GM18511 (cell line): ENCODE results near the gene PTPRJ.
"Not testable (repeated sequence)": the region's sequence is repeated elsewhere in the genome, so short reads cannot be mapped to it uniquely, and the experiment has no call there.

Experiments used
- ATAC-seq: cut with Tn5 transposase; IDR thresholded peaks from one replicate; pipeline ENCODE4 v1.9.1; 2021; ENCODE audit warnings: mild to moderate bottlenecking, moderate library complexity; ENCODE audit not compliant: unreplicated experiment

The PTPRJ gene

DNA sequence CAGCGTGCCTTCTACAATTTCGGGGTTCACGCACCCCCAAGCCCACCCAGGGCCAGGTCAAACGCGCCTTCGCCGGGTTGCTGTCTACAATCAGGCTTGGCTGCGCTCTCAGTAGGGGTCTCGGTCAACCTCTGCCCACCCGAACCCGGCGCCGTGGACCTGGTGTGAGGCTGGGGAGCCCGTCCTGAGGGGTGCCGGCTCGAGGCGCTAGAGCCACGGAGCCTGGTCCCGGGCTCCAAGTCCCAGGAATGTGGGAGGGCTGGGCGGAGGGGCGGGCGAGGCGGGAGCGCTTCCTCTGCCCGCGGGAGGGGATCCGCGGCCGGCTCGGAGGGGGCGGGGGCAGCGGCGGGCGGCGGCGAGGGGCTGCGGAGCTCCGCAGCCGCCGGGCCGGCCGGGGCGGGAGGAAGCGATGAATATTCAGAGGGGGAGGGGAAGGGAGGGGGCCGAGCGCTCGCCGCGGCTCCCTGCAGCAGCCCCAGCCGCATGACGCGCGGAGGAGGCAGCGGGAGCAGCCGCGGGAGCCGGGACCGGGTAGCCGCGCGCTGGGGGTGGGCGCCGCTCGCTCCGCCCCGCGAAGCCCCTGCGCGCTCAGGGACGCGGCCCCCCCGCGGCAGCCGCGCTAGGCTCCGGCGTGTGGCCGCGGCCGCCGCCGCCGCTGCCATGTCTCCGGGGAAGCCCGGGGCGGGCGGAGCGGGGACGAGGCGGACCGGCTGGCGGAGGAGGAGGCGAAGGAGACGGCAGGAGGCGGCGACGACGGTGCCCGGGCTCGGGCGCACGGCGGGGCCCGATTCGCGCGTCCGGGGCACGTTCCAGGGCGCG, at the start of gene PTPRJ:
PTPRJ (plus strand) TSS at position 472 of the 819 bp plus-strand sequence. CDS start 354 bp downstream, outside the sequence.
- ATAC-seq: peak; percentile 58

DNA sequence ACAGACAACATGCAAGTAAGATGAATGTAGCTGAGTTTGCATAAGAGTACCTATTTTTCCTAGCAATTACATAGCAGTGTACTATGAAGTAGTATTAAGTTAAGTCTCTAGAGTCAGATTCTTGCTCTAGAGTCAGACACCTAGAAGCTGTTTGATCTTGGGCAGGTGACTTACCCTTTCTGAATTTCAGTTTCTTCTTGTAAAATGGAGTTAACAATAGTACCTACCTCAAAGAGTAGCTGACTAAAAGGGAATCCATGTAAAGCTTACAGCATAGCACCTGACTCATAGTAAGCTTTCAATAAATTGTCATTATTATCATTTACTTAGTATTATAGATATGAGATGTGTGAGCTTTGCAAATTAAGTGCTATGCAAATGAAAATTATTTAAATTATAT, 47.8 kb upstream of the PTPRJ start:
- ATAC-seq: no peak

DNA sequence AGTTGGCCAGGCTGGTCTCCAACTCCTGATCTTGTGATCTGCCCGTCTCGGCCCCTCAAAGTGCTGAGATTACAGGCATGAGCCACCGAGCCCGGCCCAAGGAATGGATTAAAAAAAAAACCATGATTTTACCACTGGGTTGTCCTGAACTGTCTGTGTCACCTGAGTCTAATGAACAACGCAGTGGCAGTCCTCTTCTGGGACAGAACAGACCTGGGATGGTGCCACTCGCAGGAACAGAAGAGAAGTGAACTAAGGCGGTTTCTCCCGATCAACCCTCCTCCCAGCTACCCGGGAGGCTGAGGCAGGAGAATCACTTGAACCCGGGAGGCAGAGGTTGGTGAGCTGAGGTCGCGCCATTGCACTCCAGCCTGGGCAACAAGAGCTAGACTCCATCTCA, 46.6 kb upstream of the PTPRJ start:
- not testable (repeated sequence) for ATAC-seq

DNA sequence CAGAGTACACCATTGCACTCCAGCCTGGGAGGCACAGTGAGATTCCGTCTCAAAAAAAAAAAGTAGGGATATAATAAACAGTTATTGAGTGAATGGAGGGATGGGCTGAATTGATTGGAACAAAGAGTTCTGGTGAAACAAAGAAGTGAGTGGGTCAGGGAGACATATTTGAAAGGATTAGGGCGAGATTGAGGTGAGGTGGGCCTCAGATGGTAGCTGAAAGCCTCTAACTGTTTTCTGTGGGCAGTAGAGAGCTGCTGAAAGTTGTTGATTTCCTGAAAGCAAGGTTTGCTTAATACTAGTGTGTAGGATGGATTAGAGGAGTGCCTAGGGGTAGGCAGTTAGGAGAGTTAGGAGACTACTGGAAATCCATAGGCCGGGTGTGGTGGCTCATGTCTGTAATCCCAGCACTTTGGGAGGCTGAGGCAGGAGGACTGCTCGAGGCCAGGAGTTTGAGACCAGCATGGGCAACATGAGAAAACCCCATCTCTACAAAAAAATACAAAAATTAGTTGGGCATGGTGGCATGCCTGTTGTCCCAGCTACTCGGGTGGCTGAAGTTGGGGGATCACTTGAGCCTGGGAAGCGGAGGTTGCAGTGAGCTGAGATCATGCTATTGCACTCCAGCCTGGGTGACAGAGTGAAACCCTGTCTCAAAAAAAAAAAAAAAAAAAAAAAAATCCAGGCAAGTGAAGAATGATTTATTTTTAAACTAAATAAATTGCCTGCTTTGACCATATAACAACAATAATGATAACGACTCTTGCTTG, 41.4 kb upstream of the PTPRJ start:
- no peak for ATAC-seq

DNA sequence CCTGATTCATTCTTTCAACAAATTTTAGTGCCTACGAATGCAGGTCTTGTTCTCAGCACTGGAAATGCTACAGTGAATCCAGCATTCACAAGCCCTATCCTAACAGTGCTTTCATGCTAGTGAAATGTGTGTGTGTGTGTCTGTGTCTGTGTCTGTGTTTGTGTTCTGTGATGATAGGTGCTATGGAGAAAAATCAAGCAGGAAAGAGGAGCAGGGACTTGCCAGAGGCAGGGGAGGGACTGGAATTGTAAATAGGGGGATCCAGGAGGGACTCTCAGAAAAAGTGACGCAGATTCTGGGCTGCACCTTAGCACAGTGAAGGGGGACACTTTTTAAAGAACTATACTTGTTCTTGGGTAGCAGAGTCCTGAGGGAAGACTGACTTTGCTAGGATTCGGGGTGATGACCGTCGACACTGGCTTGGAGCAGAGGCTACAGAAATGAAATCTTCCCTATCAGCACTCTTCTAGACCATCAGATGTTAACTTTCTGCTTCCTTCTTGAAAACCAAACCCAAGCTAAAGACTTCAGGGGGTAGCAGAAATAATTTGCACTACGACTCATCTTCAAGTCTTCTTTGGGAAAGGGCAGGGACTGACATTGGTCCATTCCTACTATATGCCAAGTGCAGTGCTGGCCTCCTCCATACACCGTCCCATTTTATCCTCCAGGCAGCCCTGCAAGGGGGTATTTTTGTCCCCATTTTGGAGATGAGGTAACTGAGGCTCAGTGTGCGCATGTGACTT, 39.3 kb upstream of the PTPRJ start:
- ATAC-seq: no peak

DNA sequence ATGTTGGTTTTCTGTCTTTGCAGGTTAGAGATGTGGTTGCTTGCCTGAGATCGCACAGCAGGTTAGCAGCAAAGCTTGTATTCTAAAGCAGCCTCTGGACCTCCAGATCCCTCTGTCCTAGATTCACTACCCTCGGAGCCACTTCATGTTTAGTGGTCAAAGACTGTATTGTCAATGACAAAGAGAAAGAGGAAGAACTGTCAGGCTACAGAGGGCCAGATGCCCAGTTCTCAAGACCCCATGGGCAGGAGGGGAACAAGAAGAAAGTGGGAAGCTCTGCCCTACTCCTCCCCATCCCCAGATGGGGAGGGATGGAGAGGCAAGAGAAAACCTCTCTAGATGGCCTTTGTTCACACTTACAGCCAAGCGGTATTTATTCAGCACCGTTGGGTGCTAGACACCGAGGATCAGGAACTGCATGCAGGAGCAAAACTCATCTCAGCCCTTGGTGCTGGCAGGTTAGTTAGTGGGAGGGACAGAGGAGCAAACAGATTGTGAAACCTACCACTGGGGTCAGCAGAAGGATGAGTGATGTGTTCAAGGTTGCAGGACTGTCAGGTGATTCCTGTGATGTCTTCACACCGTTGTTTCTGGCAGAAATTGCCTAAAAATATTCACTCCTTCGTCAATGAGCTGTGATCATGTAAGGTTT, 38.3 kb upstream of the PTPRJ start:
- ATAC-seq: peak; percentile 63

DNA sequence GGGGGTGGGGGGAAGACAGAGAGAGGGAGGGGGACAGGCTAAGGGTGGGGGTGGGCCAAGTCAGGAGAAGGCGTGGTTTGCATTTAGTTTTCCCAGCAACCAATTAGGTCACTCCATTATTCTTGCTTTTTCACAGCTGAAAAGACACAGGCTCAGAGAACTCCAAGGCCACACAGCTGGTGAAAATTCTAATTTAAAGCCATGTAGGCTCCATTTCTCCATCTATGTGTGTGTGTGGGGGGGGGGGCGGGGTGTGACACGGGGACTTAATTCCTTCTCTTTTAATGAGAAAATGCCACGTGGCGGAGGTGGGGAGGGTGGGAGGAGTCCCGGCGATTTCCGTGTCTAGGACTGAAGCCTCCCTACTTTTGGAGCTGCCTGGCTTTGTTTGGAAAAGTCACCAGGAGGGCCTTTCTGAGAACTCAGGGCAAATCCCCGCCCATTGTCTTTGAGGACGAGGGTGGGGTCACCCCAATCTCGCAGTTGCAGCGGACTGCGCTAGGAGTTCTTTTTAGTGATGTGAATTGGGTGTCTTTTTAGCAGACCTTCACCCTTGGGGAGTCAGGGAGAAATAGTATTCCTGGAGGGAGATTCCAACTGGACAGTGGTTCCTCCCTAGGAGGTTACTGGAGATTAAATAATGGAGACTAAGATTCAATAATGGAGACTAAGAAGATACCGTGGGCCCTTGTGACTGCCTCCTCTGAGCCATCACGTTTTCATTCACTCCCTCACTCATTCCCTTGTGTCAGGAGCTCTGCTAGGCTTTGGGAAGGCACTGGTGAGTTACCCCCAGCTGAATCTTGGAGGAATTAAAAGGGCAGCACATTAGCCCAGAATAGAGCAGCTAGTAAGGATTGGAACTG, 36.4 kb upstream of the PTPRJ start:
- no peak for ATAC-seq

DNA sequence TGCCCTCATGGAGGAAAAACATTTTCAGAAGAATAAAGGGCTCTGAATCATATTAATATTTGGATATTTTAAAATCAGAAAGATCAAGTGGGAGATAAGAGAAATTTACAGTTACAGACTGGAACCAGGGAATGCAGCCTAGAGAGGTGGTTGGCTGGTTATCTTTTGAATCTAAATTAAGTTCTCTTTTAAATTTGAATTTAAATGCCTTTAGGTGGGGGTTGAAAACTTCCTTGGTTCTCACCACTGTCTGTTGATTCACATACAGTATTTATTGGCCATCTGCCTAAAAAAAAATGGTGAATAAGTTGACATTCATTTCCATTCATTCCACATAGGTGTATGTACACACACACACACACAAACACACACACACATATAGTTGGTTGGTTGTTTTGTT, 35.7 kb upstream of the PTPRJ start:
- no peak for ATAC-seq

DNA sequence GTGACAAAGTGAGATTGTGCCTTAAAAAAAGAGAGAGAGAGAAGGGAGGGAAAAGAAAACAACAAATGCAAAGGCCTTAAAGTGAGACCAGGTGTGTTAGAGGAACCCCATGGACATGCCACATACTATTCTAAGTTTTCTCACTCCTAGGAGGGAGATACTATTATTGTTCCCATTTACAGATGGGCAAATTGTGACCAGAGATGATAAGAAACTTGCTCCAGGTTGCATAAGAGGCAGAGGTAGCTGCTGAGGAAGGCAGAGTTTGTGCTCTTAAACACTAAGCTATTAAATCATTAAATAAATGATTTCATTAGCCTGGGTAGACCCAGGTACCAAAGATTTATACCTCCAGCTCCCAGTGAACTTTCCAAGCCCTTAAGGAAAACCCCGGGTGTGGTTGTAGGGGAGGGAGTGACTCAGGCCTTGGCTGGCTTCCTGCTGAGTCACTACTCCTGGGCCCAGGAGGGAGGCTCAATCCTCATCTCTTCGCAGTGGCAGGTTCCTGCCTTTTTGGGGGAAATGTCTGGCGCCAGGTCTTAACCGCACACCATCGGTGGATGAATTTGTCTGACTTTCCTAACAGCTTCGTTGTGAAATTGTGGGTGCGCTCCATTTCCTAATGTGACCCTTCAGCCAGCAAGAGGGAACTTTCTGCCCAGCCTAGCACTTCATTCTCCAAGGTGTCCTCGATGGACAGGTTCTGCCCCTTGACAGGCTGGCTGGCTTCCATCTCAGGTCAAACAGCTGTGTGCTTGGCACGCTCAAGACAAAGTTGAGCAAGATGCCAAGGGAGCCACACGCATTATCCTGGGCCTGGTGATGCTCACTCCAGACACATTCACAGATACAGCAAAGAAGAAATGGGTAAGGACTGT, 33.4 kb upstream of the PTPRJ start:
- ATAC-seq: no peak

DNA sequence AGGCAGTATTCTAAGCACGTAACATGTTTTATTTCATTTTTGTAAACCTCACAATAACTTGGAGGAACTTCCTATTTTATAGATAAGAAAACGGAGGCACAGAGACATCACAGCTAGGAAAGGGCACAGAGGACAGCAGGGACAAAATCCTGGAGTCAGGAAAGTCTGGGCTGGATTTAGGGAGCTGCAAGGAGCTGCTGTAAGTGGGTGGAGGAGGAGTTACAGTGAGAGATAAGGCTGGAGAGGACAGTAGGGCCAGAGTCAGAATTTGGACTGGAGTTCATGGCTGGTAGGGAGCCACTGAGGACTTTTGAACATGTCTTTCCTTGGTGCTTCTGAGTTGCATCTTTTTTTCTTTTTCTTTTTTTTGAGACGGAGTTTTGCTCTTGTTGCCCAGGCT, 32.2 kb upstream of the PTPRJ start:
- ATAC-seq: no peak

DNA sequence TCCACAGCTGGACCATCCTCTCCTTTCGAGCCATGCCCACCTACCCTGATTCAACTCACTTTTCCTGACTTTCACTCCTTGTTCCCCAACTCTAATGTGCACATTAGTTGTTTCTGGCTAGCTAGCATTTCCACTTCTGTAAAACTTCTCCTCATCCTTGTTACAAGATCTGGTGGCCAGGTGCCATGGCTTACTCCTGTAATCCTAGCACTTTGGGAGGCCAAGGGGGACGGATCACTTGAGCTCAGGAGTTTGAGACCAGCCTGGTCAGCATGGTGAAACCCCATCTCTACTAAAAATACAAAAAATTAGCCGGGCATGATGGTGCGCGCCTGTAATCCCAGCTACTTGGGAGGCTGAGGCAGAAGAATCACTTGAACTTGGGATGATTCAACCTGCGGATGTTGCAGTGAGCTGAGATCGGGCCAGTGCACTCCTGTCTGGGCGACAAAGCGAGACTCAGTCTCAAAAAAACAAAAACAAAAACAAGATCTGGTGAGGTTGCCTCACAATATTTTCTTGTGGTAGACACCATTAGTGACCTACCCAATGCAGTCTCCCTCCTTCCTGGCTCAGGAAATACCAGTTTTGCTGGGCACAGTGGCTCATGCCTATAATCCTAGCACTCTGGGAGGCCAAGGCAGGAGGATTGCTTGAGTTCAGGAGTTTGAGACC, 31.2 kb upstream of the PTPRJ start:
- not testable (repeated sequence) for ATAC-seq

DNA sequence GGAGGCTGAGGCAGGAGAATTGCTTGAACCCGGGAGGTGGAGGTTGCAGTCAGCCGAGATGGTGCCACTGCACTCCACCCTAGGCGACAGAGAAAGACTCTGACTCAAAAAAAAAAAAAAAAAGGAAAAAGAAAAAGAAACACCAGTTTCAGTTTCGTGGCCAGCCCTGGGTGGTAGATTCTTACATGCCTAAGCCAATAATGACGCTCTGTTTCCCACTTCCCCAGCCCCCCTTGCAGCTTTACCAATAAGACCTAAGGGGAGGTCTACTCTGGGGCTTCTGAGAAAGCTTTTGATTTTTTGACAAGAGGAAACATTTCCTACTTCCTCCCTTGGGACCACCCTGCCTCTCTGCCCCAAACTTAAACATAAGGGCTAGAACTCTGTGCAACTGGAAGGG, 30.0 kb upstream of the PTPRJ start:
- peak; percentile 89 for ATAC-seq

DNA sequence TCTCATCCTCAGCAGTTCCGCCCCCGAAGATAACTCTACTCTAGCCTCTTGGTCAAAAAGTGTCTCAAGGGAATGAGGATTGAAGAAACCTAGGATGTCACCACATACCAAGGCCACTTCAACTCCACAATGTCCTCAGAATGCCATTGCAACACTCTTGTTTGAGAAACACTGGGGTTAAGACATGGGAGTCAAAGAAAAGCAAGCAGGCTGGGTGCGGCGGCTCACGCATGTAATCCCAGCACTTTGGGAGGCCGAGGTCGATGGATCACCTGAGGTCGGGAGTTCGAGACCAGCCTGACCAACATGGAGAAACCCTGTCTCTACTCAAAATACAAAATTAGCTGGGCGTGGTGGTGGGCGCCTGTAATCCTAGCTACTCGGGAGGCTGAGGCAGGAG, 28.9 kb upstream of the PTPRJ start:
- ATAC-seq: not testable (repeated sequence)

DNA sequence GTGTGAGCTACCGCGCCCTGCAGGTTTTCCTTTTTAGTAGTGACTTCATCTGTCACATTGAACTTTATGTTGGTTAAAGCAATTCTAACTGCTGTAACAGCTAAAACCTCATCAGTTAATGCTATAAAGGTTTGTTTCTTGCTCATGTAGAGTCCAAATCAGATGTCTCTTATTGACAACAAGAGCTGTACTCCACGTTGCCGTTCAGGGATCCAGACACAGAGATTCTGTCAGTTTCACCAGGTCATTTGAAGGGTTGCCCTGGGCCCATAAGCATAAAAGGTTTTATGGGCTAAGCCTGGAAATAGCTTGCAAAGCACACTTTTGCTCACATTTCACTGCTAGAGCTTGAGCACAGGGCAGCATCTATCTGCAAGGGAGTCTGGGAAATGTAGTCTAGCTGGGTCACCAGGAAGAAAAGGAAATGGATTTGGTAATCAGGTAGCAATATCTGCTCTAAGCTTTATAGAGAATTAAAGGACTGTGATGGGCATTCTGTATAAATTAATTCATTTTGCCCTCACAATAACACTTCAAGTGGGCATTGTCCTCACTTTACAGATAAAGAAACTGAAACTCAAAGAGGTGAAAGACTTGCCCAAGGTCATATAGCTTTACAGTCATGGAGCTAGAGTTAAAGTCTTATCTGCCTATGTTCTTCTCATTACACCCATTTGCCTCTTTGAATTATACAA, 25.2 kb upstream of the PTPRJ start:
- no peak for ATAC-seq

DNA sequence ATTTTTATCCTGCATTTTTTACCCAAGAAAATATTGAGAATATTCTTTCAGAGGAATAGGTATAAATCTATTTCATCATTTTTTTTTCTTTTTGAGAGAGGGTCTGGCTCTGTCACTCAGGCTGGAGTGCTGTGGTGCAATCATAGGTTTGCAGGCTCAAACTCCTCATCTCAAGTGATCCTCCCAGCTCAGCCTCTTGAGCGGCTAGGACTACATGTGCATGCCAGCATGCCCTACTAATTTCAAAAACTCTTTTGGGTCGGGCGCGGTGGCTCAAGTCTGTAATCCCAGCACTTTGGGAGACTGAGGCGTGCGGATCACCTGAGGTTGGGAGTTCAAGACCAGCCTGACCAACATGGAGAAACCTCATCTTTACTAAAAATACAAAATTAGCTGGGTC, 20.3 kb upstream of the PTPRJ start:
- no peak for ATAC-seq

DNA sequence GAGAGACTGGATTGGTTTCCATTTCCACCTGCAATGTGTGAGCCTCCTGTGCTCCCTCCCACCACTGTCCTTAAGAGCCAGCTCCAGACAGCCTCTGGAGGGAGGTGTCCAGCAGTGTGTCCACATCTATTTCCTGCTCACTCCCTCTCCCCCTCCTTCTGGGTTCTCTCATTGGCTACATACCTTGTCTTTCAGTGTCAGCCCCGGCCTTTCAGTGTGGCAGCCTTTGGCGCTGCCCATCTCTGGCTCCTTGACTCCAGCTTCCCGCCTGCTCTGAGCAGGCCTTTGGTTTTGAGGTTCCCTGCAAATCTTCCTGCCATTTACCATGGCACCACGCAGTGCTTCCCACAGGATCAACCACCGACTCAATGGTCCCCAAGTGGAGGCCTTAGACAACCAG, 19.0 kb upstream of the PTPRJ start:
- no peak for ATAC-seq

DNA sequence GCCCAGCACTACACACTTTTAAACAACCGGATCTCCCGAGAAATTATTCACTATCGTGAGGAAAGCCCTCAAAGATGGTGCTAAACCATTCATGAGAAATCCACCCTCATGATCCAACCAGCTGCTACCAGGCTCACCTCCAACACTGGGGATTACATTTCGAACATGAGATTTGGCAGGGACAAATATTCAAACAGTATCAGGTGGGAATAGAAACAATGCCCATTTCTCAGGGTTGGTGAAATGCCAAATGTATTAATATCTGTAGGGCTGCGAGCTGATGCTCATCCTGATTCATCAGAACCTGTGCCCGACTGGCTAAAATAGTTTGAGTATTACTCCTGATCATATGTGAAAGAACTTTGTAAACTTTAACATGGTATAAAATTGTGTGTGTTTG, 15.8 kb upstream of the PTPRJ start:
- no peak for ATAC-seq
